22Rv1 (cell line): ENCODE results near the gene DHX32.
"Not testable (repeated sequence)": the region's sequence is repeated elsewhere in the genome, so short reads cannot be mapped to it uniquely, and the experiment has no call there.

Source experiments
- H3K27ac ChIP-seq: fragments of 450-650 bp; 2 replicates; pipeline ENCODE4 v1.5.1; 2017
- ZFX ChIP-seq: fragments of 450-650 bp; IDR thresholded peaks from 2 replicates; pipeline ENCODE4 v1.6.1; 2017; ENCODE audit warnings: antibody characterized with exemption, borderline replicate concordance
- TF ChIP-seq, protein P1 (sequence below): fragments of 450-650 bp; IDR thresholded peaks from 2 replicates; pipeline ENCODE4 v1.5.1; 2017; ENCODE audit warnings: mild to moderate bottlenecking

The DHX32 gene

DNA sequence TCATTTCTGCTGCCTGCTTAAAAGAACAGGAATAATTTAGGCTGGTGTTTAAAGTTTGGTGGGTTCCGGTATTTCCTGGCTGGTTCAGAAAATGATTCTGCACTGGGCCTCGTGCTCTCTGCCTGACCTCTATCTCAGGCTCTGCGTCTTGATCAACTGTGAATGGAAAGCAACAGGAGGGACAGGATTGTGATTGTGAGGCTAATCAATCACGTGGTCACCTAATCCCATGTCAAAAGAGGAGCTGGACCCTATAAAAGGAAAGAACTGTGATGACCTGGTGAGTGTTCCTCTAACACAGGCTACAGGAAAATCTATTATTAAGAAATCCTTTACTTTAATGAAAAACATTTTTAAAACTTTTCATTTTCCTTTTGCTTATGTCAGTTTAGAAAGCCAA lies at the start of gene DHX32:
Gene DHX32 (minus strand): TSS at position 101 of the 400 bp plus-strand sequence. CDS start 468 bp downstream, outside the sequence.
- no peak within 1 kb of the TSS for H3K27ac ChIP-seq
- no peak for TF ChIP-seq ZFX
- TF ChIP-seq, protein P1, sequence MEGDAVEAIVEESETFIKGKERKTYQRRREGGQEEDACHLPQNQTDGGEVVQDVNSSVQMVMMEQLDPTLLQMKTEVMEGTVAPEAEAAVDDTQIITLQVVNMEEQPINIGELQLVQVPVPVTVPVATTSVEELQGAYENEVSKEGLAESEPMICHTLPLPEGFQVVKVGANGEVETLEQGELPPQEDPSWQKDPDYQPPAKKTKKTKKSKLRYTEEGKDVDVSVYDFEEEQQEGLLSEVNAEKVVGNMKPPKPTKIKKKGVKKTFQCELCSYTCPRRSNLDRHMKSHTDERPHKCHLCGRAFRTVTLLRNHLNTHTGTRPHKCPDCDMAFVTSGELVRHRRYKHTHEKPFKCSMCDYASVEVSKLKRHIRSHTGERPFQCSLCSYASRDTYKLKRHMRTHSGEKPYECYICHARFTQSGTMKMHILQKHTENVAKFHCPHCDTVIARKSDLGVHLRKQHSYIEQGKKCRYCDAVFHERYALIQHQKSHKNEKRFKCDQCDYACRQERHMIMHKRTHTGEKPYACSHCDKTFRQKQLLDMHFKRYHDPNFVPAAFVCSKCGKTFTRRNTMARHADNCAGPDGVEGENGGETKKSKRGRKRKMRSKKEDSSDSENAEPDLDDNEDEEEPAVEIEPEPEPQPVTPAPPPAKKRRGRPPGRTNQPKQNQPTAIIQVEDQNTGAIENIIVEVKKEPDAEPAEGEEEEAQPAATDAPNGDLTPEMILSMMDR = no peak

- TF ChIP-seq, protein P1 = no peak
- no peak for TF ChIP-seq ZFX
- no peak overlapping the region for H3K27ac ChIP-seq
Measured at GRCh38 chr10:125929618-125930017, 48.5 kb upstream of the DHX32 start.

GRCh38 chr10:125928928-125929585 lies 48.0 kb upstream of the DHX32 start:
- H3K27ac ChIP-seq = no peak overlapping the region
- no peak for TF ChIP-seq ZFX
- TF ChIP-seq, protein P1 = no peak

GRCh38 chr10:125927265-125927664 lies 46.2 kb upstream of the DHX32 start:
- H3K27ac ChIP-seq = not testable (repeated sequence)

DNA sequence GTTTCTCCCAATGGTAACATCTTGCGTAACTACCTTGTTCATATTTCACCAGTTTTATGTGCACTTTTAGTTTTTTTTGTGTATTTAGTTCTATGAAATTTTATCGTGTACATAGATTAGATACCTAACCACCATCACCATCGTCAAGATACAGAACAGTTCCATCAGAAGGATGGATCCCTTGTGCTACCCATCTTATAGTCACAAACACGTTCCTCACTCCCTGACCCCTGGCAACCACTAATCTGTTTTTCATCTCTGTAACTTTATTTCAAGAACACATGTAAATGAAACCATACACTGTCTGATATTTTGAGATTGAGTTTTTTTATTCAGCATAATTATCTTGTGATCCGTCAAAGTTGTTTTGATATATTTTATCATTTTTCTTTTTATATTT lies 45.2 kb upstream of the DHX32 start:
- no peak for TF ChIP-seq ZFX
- TF ChIP-seq, protein P1 = no peak

DNA sequence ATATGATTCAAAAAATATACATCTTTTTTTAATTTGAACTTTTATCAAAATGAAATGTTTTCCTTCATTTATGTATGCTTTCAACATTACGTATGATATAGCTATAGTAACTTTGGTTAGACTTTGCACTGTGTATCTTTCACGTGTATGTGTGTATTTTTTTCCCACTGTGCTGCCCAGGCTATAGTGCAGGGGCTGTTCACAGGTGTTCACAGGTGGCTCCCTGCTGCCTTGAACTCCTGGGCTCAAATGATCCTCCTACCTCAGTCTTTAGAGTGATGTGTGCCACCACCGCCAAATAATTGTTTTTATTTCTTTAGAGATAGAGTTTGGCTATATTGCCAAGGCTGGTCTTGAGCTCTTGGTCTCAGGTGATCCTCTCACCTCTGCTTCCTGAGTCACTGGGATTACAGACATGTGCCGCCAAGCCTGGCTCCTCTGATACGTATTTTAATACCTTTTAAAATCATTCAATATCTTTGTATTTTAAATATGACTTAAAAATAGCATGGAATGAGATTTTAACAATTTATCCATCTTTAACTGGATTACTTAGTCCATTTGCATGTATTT lies 44.3 kb upstream of the DHX32 start:
- H3K27ac ChIP-seq = no peak overlapping the region
- no peak for TF ChIP-seq ZFX
- TF ChIP-seq, protein P1 = no peak

More for the DNA sequence above, 45.2 kb upstream of the DHX32 start:
- no peak overlapping the region for H3K27ac ChIP-seq

DNA sequence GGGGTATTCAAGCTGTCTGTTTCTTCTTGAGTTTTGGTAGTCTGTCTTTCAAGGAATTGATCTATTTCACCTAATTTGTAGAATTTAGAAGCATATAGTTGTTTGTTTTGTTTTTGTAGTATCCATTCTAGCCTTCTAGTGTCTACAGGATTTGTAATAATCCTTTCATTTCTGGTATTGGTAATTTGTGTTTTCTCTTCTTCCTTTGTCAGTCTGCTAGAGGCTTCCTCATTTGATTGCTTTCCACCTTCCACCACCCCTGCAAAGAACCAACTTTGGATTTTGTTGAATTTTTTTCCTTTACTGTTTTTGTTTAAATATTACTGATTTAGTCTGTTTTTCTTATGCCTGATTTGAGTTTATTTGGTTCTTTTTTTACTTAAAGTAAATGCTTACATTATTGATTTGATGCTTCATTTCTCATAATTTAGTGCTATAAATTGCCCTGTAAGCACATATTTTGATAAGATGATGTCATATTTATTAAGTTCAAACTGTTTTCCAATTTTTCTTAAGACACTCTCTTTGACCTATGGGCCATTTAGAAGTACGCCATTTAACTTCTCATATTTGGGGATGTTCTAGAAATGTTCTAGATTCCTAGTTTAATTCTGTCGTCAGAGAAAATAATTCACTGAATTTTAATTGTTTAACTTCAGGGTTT lies 40.7 kb upstream of the DHX32 start:
- H3K27ac ChIP-seq = not testable (repeated sequence)

- not testable (repeated sequence) for H3K27ac ChIP-seq
Measured at GRCh38 chr10:125917704-125918361, 36.7 kb upstream of the DHX32 start.
